ENCODE data around the gene XNDC1N. TPM values are rescaled to one million over a fixed set of nuclear protein-coding genes. Genes with fewer than 3 reads are reported as not detected.
"Not testable (repeated sequence)": the region's sequence is repeated elsewhere in the genome, so short reads cannot be mapped to it uniquely, and the experiment has no call there.

The XNDC1N gene
- total RNA-seq, 1 donor from 2014 or later, result 6.6 TPM

DNA sequence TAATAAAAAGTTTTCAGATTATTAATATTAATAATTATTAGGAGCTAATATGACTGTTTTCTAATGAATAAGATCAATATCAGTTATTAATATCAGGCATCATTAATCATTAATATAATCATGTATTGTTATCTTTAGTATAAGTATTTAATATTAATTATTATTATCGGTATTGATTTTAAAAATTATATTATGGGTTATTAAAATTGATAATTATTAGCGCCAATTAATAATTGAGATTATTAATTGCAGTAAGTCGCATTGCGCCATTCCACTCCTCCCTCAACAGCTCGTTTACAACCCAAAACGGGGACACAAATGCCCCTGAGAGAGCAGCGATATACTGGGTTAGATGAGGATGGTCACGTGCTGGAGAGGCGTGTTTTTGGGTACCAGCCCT, 20.2 kb downstream of the XNDC1N start:
- H3K4me2 ChIP-seq, result no peak overlapping the region
- no peaks in the 10 kb centered on the region for H3K4me1 ChIP-seq
- no peak overlapping the region for H2AFZ ChIP-seq (replicated peaks)
- H3K4me3 Mint-ChIP-seq, result no peak overlapping the region
- no peak overlapping the region for H3K9ac ChIP-seq
- H3K4me3 ChIP-seq, result no peak overlapping the region
- TF ChIP-seq, protein P1, sequence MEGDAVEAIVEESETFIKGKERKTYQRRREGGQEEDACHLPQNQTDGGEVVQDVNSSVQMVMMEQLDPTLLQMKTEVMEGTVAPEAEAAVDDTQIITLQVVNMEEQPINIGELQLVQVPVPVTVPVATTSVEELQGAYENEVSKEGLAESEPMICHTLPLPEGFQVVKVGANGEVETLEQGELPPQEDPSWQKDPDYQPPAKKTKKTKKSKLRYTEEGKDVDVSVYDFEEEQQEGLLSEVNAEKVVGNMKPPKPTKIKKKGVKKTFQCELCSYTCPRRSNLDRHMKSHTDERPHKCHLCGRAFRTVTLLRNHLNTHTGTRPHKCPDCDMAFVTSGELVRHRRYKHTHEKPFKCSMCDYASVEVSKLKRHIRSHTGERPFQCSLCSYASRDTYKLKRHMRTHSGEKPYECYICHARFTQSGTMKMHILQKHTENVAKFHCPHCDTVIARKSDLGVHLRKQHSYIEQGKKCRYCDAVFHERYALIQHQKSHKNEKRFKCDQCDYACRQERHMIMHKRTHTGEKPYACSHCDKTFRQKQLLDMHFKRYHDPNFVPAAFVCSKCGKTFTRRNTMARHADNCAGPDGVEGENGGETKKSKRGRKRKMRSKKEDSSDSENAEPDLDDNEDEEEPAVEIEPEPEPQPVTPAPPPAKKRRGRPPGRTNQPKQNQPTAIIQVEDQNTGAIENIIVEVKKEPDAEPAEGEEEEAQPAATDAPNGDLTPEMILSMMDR (IDR thresholded peaks at IDR 0.05), result no peak
- TF ChIP-seq EZH2 (IDR thresholded peaks at IDR 0.05), result no peak
- TF ChIP-seq EZH2phosphoT487 (IDR thresholded peaks at IDR 0.05), result no peak
- DNase-seq (ENCODE audit: low spot score), result no peak
- H3K36me3 Mint-ChIP-seq, result peaks cover 11% of the 10 kb centered on the region
- no peak overlapping the region for H3K27ac ChIP-seq
- H3K4me1 Mint-ChIP-seq, result no peaks in the 10 kb centered on the region
- H3K36me3 ChIP-seq, result no peaks in the 10 kb centered on the region
- no peaks in the 10 kb centered on the region for H4K20me1 ChIP-seq (ENCODE audit: low read depth)
- no peaks in the 10 kb centered on the region for H3K27me3 Mint-ChIP-seq (ENCODE audit: insufficient read depth, low read depth)
- no peaks in the 10 kb centered on the region for H3K9me3 Mint-ChIP-seq
- H3K27me3 ChIP-seq, result no peaks in the 10 kb centered on the region
- no peaks in the 10 kb centered on the region for H3K9me3 ChIP-seq (ENCODE audit: low read depth)
- H3K27ac Mint-ChIP-seq, result no peak overlapping the region
- no peaks in the 10 kb centered on the region for H3K79me2 ChIP-seq (ENCODE audit: low read depth)
- no peaks in the 10 kb centered on the region for H3F3A ChIP-seq (ENCODE audit: low read depth)

DNA sequence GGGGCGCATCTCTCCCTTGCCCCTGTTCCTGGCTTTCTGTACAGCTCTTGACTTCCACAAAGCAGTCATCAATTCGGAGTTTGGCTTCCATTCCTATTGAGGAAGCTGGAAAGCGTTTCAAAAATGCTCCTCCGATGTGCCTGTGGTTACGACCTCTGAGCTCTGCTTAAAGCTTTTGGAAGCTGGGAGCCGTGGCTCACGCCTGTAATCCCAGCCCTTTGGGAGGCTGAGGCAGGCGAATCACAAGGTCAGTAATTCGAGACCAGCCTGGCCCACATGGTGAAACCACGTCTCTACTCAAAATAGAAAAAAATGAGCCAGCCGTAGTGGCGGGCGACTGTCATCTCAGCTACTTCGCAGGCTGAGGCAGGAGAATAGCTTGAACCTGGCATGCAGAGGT, 27.3 kb downstream of the XNDC1N start:
- peaks cover 16% of the 10 kb centered on the region for H3K36me3 Mint-ChIP-seq
- not testable (repeated sequence) for H3K27ac ChIP-seq; H3K27me3 ChIP-seq; H3K4me3 Mint-ChIP-seq; H3K4me1 Mint-ChIP-seq; H3K27me3 Mint-ChIP-seq (ENCODE audit: insufficient read depth, low read depth); H3K9me3 Mint-ChIP-seq; H3F3A ChIP-seq (ENCODE audit: low read depth); H3K79me2 ChIP-seq (ENCODE audit: low read depth); H3K4me2 ChIP-seq; H3K4me3 ChIP-seq; H2AFZ ChIP-seq (replicated peaks); H3K36me3 ChIP-seq; H4K20me1 ChIP-seq (ENCODE audit: low read depth); H3K27ac Mint-ChIP-seq; H3K4me1 ChIP-seq; H3K9ac ChIP-seq; H3K9me3 ChIP-seq (ENCODE audit: low read depth)
- peak; percentile 20 for DNase-seq (ENCODE audit: low spot score)

DNA sequence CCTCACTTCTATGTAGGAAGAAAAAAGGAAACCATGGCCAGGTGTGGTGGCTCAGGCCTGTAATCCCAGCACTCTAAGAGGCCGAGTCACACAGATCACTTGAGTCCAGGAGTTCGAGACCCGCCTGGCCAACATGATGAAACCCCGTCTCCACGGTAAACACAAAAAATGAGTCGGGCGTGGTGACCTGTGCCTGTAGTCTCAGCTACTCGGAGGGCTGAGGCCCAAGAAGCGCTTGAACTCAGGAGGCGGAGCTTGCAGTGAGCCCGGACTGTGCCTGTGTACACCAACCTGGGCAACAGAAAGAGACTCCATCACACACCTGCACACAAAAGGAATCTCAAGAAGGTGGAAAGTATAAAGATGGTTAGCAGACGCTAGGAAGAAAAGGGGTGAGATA, 32.4 kb downstream of the XNDC1N start:
- Histone ChIP-seq H3K4me1 (no peaks in the 10 kb centered on the region), H3K9me3 (ENCODE audit: low read depth) (no peaks in the 10 kb centered on the region), H3K36me3 (no peaks in the 10 kb centered on the region), H4K20me1 (ENCODE audit: low read depth) (no peaks in the 10 kb centered on the region), H3K27me3 (no peaks in the 10 kb centered on the region), H3K4me3 (no peak overlapping the region), H3F3A (ENCODE audit: low read depth) (no peaks in the 10 kb centered on the region), H3K9ac (no peak overlapping the region), H3K4me2 (no peak overlapping the region), H3K79me2 (ENCODE audit: low read depth) (no peaks in the 10 kb centered on the region), H2AFZ (replicated peaks) (no peak overlapping the region), H3K27ac (no peak overlapping the region)
- Mint-ChIP-seq H3K4me1 (no peaks in the 10 kb centered on the region), H3K27ac (no peak overlapping the region), H3K36me3 (peaks cover 19% of the 10 kb centered on the region), H3K4me3 (no peak overlapping the region), H3K9me3 (peaks cover 2% of the 10 kb centered on the region), H3K27me3 (ENCODE audit: insufficient read depth, low read depth) (peaks cover 2% of the 10 kb centered on the region)
- TF ChIP-seq EZH2 (IDR thresholded peaks at IDR 0.05) (no peak), EZH2phosphoT487 (IDR thresholded peaks at IDR 0.05) (no peak)
- TF ChIP-seq, protein P1 (IDR thresholded peaks at IDR 0.05), result no peak
- DNase-seq (ENCODE audit: low spot score), result no peak

DNA sequence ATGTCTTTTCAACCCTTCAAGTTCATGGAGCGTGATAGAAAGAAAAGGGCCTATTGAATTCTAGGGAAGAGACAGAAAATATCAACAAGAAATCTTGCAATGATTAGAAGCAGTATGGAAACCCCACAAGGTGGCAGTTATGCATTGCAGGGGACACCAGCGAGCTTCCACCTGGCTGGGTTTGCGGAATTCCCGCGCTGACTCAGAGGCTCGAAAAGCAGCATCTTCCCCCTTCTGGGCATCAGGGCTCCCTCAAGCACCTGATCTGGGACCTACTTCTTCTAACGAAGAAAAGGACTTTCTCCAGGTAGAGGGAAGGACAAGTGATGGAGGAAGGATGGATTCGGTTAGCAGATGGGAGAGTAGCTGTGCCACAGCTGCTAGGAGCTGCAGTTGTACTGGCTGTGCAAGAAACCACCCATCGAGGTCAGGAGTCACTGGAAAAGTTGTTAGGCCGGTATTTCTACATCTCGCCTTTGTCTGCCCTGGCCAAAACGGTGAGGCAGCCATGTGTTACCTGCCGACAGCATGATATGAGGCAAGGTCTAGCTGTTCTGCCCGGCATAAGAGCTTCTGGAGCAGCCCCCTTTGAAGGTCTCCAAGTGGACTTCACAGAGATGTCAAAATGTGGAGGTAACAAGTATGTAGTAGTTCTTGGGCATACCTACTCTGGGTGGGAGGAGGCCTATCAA, 39.1 kb downstream of the XNDC1N start:
- H4K20me1 ChIP-seq (ENCODE audit: low read depth); H3K27ac Mint-ChIP-seq: not testable (repeated sequence)

DNA sequence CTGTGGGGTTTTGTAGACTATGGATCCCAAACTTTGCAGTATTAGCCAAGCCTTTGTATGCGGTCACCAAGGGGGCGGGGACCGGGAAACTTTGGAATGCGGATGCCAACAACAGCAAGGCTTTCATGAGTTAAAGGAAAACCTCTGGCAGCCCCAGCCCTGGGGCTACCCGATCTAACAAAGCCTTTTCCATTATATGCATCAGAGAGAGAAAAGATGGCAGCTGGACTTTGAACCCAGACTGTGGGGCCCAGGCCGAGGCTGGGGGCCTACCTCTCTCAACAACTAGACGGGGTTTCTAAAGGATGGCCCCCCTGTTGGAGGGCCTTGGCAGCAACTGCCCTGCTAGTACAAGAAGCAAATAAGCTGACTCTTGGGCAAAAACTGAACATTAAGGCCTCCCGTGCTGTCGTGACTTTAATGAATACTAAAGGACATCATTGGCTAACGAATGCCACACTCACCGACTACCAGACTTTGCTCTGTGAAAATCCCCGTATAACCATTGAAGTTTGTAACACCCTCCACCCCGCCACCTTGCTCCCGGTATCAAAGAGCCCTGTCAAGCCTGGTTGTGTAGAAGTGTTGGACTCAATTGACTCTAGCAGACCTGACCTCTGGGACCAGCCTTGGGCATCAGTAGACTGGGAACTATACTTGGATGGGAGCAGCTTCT, 39.9 kb downstream of the XNDC1N start:
- H3K4me1 ChIP-seq; H3K36me3 Mint-ChIP-seq; H4K20me1 ChIP-seq (ENCODE audit: low read depth); H3K4me3 ChIP-seq; H3K79me2 ChIP-seq (ENCODE audit: low read depth); H3K4me2 ChIP-seq; H3K27ac Mint-ChIP-seq; H3K36me3 ChIP-seq; H3K9me3 ChIP-seq (ENCODE audit: low read depth); H3K27me3 Mint-ChIP-seq (ENCODE audit: insufficient read depth, low read depth); H3K4me3 Mint-ChIP-seq; H3K9me3 Mint-ChIP-seq; H3F3A ChIP-seq (ENCODE audit: low read depth); H3K27ac ChIP-seq; H3K9ac ChIP-seq; H2AFZ ChIP-seq (replicated peaks); H3K27me3 ChIP-seq; H3K4me1 Mint-ChIP-seq: not testable (repeated sequence)
- peak; percentile 48 for DNase-seq (ENCODE audit: low spot score)

More for the DNA sequence above, 39.1 kb downstream of the XNDC1N start:
- not testable (repeated sequence) for H3K4me1 ChIP-seq; H3K36me3 ChIP-seq; H3K4me3 ChIP-seq; H3K4me3 Mint-ChIP-seq; H3K9me3 Mint-ChIP-seq; H3F3A ChIP-seq (ENCODE audit: low read depth); H3K9me3 ChIP-seq (ENCODE audit: low read depth); H3K79me2 ChIP-seq (ENCODE audit: low read depth); H3K27me3 ChIP-seq; H3K9ac ChIP-seq; H3K4me1 Mint-ChIP-seq; H3K36me3 Mint-ChIP-seq; H3K27ac ChIP-seq; H3K27me3 Mint-ChIP-seq (ENCODE audit: insufficient read depth, low read depth); H2AFZ ChIP-seq (replicated peaks); H3K4me2 ChIP-seq
- peak; percentile 13 for DNase-seq (ENCODE audit: low spot score)

DNA sequence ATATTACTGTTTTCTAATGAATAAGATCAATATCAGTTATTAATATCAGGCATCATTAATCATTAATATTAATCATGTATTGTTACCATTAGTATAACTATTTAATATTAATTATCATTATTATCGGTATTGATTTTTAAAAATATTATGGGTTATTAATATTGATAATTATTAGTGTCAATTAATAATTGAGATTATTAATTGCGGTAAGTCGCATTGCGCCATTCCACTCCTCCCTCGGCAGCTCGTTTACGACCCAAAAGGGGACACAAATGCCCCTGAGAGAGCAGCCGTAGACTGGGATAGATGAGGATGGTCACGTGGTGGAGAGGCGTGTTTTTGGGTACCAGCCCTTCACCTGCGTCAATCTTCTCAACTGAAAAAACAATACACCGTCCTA, 42.6 kb downstream of the XNDC1N start:
- H3K36me3 ChIP-seq; H2AFZ ChIP-seq (replicated peaks): not testable (repeated sequence)

More for the DNA sequence above, 42.6 kb downstream of the XNDC1N start:
- not testable (repeated sequence) for H3K27me3 ChIP-seq; H3K4me3 Mint-ChIP-seq; H3K27ac Mint-ChIP-seq; H3K9me3 Mint-ChIP-seq; H3K9ac ChIP-seq; DNase-seq (ENCODE audit: low spot score); H3K4me2 ChIP-seq; H3K4me1 ChIP-seq; H3K27me3 Mint-ChIP-seq (ENCODE audit: insufficient read depth, low read depth); H3K9me3 ChIP-seq (ENCODE audit: low read depth); H3K27ac ChIP-seq; H3K4me1 Mint-ChIP-seq; H4K20me1 ChIP-seq (ENCODE audit: low read depth); H3K4me3 ChIP-seq; H3F3A ChIP-seq (ENCODE audit: low read depth); H3K36me3 Mint-ChIP-seq; H3K79me2 ChIP-seq (ENCODE audit: low read depth)

Data from neural progenitor cell (in vitro differentiated cells).